HEK293 (cell line): ENCODE data around the gene CDRT4.

ENCODE experiments used
- HOXC10 ChIP-seq: sonication (generic); formaldehyde crosslinking; IDR thresholded peaks from 2 replicates; pipeline ENCODE4 v1.8.1; 2023; ENCODE audit warnings: mild to moderate bottlenecking, missing genetic modification reagents
- KLF10 ChIP-seq: fragments of 450-650 bp; IDR thresholded peaks from 2 replicates; pipeline ENCODE4 v1.5.1; 2018; ENCODE audit warnings: missing biosample characterization, mild to moderate bottlenecking, missing genetic modification characterization
- SALL2 ChIP-seq: fragments of 450-650 bp; formaldehyde crosslinking; IDR thresholded peaks from 2 replicates; pipeline ENCODE4 v1.5.0; 2017; ENCODE audit warnings: missing biosample characterization, mild to moderate bottlenecking, missing genetic modification characterization, borderline replicate concordance
- ZNF112 ChIP-seq: fragments of 450-650 bp; formaldehyde crosslinking; IDR thresholded peaks from 2 replicates; pipeline ENCODE4 v1.5.0; 2017; ENCODE audit warnings: missing biosample characterization, missing genetic modification characterization
- ZNF133 ChIP-seq: fragments of 450-650 bp; formaldehyde crosslinking; IDR thresholded peaks from 2 replicates; pipeline ENCODE4 v1.5.1; 2016; ENCODE audit warnings: missing biosample characterization, missing genetic modification characterization
- ZNF654 ChIP-seq: fragments of 450-650 bp; formaldehyde crosslinking; IDR thresholded peaks from 2 replicates; pipeline ENCODE4 v1.5.1; 2016; ENCODE audit warnings: low read depth, missing biosample characterization, missing genetic modification characterization
- ZSCAN23 ChIP-seq: fragments of 450-650 bp; formaldehyde crosslinking; IDR thresholded peaks from 2 replicates; pipeline ENCODE4 v1.5.1; 2016; ENCODE audit warnings: missing biosample characterization, missing genetic modification characterization
- TF ChIP-seq, protein P1 (sequence below): fragments of 450-650 bp; formaldehyde crosslinking; IDR thresholded peaks from 2 replicates; pipeline ENCODE4 v1.5.1; 2016; ENCODE audit warnings: missing biosample characterization, missing genetic modification characterization
- TF ChIP-seq, protein P2 (sequence below): fragments of 450-650 bp; formaldehyde crosslinking; IDR thresholded peaks from 2 replicates; pipeline ENCODE4 v1.5.1; 2016; ENCODE audit warnings: missing biosample characterization, missing genetic modification characterization

DNA sequence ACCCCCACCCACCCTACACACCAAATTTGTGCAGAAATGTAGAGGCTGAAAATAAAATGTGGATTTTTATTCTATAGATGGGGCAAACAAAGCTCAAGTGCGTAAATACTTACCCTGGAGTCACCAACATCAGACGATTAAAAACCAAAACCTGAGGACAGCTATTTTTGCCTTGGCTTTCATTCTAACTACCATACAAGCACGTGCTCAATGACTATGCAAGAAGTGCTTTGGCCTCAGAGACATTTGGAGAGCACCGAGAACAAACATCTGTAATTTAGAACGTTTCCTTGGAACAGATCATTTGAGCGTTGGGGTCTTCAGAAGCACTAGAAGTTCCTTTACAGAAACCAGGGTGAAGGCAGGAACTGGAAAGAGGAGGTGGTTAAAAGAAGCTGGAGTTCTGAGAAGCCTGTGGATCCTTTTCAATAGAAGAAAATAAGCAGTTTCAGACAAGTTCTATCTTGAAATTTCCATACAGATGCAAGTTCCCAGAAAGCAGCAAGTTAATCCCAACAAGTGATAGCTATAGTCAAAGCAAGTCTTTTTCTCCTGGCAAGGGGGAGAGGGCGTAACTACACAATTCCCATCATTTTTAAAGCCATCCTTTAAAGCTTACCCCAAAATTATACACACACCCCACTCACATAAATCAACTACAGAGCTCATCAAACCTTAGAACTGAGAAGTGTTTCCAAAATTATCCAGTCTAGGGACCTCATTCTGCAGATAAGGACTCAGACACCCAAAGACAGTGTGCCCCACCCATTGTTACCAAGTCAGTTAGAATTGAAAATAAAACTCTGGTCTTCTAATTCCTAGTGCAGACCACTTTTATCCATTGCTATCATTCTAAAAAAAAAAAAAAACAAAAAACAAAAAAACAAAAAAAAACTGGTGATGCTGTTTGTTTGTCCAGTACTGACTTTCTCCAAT, 29.6 kb upstream of the CDRT4 start:
- TF ChIP-seq ZSCAN23 (tag by site-specific recombination): no peak
- TF ChIP-seq, protein P1, sequence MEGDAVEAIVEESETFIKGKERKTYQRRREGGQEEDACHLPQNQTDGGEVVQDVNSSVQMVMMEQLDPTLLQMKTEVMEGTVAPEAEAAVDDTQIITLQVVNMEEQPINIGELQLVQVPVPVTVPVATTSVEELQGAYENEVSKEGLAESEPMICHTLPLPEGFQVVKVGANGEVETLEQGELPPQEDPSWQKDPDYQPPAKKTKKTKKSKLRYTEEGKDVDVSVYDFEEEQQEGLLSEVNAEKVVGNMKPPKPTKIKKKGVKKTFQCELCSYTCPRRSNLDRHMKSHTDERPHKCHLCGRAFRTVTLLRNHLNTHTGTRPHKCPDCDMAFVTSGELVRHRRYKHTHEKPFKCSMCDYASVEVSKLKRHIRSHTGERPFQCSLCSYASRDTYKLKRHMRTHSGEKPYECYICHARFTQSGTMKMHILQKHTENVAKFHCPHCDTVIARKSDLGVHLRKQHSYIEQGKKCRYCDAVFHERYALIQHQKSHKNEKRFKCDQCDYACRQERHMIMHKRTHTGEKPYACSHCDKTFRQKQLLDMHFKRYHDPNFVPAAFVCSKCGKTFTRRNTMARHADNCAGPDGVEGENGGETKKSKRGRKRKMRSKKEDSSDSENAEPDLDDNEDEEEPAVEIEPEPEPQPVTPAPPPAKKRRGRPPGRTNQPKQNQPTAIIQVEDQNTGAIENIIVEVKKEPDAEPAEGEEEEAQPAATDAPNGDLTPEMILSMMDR (tag by site-specific recombination): no peak
- no peak for TF ChIP-seq KLF10 (tag by site-specific recombination)
- TF ChIP-seq, protein P2, sequence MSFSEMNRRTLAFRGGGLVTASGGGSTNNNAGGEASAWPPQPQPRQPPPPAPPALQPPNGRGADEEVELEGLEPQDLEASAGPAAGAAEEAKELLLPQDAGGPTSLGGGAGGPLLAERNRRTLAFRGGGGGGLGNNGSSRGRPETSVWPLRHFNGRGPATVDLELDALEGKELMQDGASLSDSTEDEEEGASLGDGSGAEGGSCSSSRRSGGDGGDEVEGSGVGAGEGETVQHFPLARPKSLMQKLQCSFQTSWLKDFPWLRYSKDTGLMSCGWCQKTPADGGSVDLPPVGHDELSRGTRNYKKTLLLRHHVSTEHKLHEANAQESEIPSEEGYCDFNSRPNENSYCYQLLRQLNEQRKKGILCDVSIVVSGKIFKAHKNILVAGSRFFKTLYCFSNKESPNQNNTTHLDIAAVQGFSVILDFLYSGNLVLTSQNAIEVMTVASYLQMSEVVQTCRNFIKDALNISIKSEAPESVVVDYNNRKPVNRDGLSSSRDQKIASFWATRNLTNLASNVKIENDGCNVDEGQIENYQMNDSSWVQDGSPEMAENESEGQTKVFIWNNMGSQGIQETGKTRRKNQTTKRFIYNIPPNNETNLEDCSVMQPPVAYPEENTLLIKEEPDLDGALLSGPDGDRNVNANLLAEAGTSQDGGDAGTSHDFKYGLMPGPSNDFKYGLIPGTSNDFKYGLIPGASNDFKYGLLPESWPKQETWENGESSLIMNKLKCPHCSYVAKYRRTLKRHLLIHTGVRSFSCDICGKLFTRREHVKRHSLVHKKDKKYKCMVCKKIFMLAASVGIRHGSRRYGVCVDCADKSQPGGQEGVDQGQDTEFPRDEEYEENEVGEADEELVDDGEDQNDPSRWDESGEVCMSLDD: no peak
- TF ChIP-seq ZNF654 (tag by site-specific recombination): no peak
- TF ChIP-seq HOXC10: no peak
- TF ChIP-seq ZNF112: no peak
- no peak for TF ChIP-seq ZNF133 (tag by site-specific recombination)
- no peak for TF ChIP-seq SALL2 (tag by site-specific recombination)
